ENCODE measurements around the gene CCDC47.

GRCh38 chr17:63722403-63722802 is 51.0 kb downstream of the CCDC47 start:
- TF ChIP-seq CTCF (IDR thresholded peaks at IDR 0.05), result no peak
- no peak for TF ChIP-seq POLR2A (IDR thresholded peaks at IDR 0.05)
